ENCODE data around the gene CIC.

DNA sequence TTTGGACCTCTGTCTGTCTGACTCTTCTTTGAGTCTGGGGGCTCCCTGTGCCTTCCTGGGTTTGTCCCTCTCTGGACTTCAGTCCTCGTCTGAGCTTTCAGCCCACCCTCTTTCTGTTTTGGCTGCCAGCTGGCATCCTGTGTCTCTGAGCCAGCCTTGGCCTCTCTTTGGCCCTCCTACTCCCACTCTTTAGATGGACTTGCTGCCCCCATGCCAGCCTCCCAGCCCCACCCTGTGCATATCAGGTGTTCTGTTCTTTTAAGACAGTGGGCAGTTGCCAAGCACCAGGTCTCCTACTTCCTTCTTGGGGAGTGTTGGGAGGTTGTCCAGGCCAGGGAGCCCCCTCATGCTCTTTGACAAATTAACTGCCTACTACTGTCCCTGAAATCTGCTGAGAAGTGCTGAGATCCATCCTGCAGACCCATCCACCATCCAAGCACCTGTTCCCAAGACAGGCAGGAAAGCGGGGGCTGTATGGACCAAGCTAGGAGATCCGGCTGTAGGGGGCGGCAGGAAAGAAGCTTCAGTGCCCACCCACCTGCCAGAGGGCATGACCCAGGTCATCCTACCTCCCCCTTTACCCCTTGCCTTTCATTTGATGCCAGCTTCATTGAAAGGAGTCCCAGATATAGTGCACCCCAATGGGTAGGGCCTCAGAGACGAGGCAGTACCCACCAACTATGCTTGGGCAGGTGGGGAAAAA lies 9.6 kb downstream of the CIC start:
- no peak for TF ChIP-seq XBP1 (CRISPR knock-in tag; IDR thresholded peaks at IDR 0.05)
- TF ChIP-seq CBX5 (CRISPR knock-in tag; IDR thresholded peaks at IDR 0.05; ENCODE audit: borderline replicate concordance) = no peak
- TF ChIP-seq, protein P1, sequence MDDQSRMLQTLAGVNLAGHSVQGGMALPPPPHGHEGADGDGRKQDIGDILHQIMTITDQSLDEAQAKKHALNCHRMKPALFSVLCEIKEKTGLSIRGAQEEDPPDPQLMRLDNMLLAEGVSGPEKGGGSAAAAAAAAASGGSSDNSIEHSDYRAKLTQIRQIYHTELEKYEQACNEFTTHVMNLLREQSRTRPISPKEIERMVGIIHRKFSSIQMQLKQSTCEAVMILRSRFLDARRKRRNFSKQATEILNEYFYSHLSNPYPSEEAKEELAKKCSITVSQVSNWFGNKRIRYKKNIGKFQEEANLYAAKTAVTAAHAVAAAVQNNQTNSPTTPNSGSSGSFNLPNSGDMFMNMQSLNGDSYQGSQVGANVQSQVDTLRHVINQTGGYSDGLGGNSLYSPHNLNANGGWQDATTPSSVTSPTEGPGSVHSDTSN (CRISPR knock-in tag; IDR thresholded peaks at IDR 0.05; ENCODE audit: borderline replicate concordance) = no peak
- TF ChIP-seq GTF2F1 (IDR thresholded peaks at IDR 0.05; ENCODE audit: low read length) = no peak
- TF ChIP-seq TBX2 (CRISPR knock-in tag; IDR thresholded peaks at IDR 0.05; ENCODE audit: borderline replicate concordance) = no peak
